Measurements from ENCODE around the gene CDC20. TPM values are rescaled to one million over a fixed set of nuclear protein-coding genes. Genes with fewer than 3 reads are reported as not detected.

CDC20 gene
- 5.3 and 6.1 TPM in 2 replicates for total RNA-seq

GRCh38 chr1:43358746-43359693, at the start of gene CDC20:
CDC20 (plus strand) TSS chr1:43358981; CDS start chr1:43359216, 235 bp downstream.

DNA sequence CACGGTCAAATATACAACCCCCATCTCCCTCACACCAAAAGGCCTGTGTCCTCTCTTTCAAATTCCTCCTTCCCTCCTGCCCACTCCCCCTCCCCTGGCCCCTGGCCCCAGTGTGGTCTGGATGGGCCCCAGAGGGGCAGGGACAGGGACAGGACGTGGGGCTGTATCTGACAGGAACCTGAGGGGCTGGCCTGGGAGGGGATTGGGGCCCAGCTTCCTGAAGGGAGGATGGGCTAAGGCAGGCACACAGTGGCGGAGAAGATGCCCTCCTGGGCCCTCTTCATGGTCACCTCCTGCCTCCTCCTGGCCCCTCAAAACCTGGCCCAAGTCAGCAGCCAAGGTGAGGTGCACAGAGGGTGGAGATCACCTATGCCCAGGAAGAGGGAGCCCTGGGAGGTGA, 21.2 kb upstream of the CDC20 start, which contains the start of gene MPL:
TSS of gene MPL (plus strand) at position 231 of the 400 bp plus-strand sequence. CDS start at position 262, 31 bp downstream.

DNA sequence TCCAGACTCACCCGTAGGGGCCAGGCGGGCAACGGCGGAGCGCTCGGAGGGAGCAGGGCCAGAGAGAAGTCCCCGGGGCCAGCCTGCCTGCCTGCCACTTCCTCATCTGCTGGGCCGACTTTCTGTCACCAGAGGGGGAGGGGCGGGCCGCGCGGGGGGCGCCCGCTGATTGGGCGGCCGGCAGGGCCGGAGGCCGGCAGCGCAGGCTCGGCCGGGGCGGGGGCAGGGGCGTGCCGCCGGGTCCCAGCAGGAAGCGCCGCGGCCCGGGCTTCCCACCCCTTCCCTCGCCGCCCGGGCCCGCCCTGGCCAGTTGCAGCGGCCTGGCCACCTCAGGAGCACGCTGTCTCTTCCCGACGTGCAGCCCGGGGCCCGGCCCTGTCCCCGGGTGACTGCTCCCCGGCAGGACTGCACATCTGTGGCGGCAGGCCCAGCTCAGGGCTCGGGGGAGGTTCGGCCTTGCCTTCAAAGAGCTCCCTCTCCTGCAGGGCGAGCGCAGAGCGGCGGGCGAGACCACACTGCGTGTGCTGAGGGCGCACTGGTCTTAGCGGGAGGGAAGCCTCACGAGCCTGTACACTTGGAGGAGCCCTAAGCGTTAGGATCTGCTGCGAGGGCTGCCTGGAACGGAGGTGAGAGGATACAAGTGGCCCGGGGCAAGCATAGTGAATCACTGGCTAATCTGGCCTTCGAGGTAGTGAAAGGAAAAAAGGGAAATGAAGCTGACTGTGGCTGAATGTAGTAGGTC, 9.3 kb downstream of the CDC20 start, which contains the start of gene ELOVL1:
TSS of gene ELOVL1 (minus strand) at position 108 of the 742 bp plus-strand sequence. CDS start 2,402 bp downstream, outside the sequence.

DNA sequence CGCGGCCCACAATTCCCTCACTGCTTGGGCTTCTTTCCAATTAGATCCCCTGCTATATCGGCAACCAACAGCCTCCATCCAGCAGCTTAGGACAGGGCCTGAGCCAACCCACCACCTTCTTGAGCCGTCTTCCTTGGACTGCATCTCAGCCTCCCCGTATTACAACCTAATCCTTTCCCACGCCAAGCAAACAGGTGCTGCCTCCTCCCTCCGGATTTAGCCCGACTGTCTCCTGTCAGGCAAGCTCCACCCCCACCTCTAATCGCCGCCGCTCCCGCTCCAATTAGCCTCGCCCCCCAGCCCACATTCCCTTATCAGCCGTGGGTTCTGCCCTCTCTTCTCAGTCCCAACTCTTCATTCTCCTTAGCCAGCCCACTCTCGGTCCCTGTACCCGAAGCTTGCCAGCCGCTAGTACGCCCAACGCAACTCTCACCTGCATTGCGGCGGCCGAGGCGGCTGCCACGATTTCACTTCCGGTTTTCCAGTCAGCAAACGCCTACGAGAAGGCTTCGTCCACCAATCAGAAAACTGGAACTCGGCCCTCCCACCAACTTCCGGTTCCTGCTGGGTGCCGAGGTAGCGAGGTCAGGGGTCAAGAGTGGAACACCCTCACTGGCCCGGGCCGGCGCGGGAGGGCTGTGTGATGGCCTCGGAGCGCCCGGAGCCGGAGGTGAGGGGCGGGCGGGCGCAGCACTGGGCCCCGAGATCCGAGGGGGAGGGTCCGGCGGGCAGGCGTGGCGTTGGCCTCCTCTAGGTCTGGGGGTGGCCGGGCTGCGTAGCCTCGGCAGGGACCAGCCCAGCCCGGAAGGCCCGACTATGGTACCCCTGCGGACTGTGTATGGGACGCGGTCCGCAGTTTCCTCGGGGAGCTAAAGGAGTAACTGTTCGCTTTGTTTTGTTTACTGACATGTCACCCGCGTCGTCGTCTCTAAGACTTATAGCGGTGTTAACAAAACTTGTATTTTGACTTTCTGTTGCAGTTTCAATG, 30.8 kb downstream of the CDC20 start, which contains the start of the genes MED8 and SZT2:
TSS of gene MED8 (minus strand) at position 475 of the 988 bp plus-strand sequence. CDS start at position 439, 36 bp downstream.
TSS of gene SZT2 (plus strand) at position 574 of the 988 bp plus-strand sequence. CDS start at position 644, 70 bp downstream.

Other genes with a start within 250 kb of the CDC20 start
- 51.5 and 52.3 TPM in 2 replicates for gene EBNA1BP2, start 186.7 kb upstream of the CDC20 start, total RNA-seq
- gene CFAP57, start 186.7 kb upstream of the CDC20 start, total RNA-seq: 0.50 and 0.59 TPM in 2 replicates
- gene TMEM125, start 89.0 kb upstream of the CDC20 start, total RNA-seq: not detected in 2 replicates
- not detected in 2 replicates for gene C1orf210, start 73.4 kb upstream of the CDC20 start, total RNA-seq
- gene TIE1, start 58.0 kb upstream of the CDC20 start, total RNA-seq: 3.3 and 5.5 TPM in 2 replicates
- not detected in 2 replicates for gene MPL, start 21.2 kb upstream of the CDC20 start, total RNA-seq
- 33.8 and 52.2 TPM in 2 replicates for gene ELOVL1, start 9.0 kb downstream of the CDC20 start, total RNA-seq
- 28.6 and 44.9 TPM in 2 replicates for gene MED8, start 30.8 kb downstream of the CDC20 start, total RNA-seq
- 14.7 and 17.2 TPM in 2 replicates for gene SZT2, start 30.9 kb downstream of the CDC20 start, total RNA-seq
- gene HYI, start 95.0 kb downstream of the CDC20 start, total RNA-seq: 7.5 and 9.1 TPM in 2 replicates
- gene PTPRF, start 171.9 kb downstream of the CDC20 start, total RNA-seq: 9.0 and 9.3 TPM in 2 replicates